GM06990 (cell line): ENCODE measurements around the gene GRIP2.
A peak's percentile ranks its signal among the peaks of the same experiment; 100 is the strongest.

Experiments used
- DNase-seq: peaks from one replicate; pipeline ENCODE4 v3.0.0-alpha.2; 2011; ENCODE audit not compliant: insufficient read length; ENCODE audit errors: extremely low read depth
- H3K27me3 ChIP-seq: replicated peaks from 2 replicates; pipeline ENCODE4 v1.6.0; 2011; ENCODE audit warnings: low read length; ENCODE audit not compliant: control insufficient read depth, insufficient read depth
- H3K36me3 ChIP-seq: 2 replicates; pipeline ENCODE4 v1.5.1; 2011; ENCODE audit warnings: low read length; ENCODE audit not compliant: control insufficient read depth, insufficient read depth
- H3K4me3 ChIP-seq: replicated peaks from 2 replicates; pipeline ENCODE4 v1.5.1; 2011; ENCODE audit warnings: low read depth, mild to moderate bottlenecking, control low read depth, low read length
- TF ChIP-seq, protein P1 (sequence below): IDR thresholded peaks from 2 replicates; pipeline ENCODE4 v1.5.1; 2011; ENCODE audit warnings: low read length, control low read depth, mild to moderate bottlenecking, inconsistent platforms; ENCODE audit not compliant: insufficient read depth, poor library complexity, severe bottlenecking

GRIP2 gene

DNA sequence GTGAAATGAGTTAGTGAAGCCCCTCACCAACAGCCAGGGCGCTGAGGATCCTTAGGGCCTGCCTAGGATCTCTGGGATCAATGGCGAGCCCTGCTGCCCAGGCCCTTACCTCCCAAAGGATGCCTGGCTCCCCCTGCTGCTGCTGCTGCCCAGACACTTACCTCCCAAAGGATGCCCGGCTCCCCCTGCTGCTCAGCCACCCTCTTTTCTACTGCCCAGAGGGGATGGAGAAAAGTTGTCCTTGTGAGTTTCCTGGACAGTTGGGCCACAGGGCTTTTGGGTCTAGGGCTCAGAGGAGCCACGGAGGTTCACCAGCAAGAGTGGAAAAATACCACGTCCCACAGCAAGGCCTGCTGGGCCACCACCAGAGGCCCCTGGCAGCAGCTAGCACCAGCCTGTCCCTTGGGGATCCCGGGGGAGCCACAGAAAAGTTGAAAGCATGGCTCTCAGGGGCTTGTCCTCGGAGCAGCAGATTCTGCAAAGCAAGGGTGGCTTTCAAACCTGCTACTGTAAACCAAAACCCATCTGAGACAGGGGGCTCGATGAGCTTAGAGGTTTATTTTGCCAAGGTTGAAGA is 78.3 kb downstream of the GRIP2 start:
- peaks cover 30% of the 10 kb centered on the region for H3K36me3 ChIP-seq
- no peak for DNase-seq

GRCh38 chr3:14461006-14461747 is 79.0 kb downstream of the GRIP2 start:
- TF ChIP-seq, protein P1, sequence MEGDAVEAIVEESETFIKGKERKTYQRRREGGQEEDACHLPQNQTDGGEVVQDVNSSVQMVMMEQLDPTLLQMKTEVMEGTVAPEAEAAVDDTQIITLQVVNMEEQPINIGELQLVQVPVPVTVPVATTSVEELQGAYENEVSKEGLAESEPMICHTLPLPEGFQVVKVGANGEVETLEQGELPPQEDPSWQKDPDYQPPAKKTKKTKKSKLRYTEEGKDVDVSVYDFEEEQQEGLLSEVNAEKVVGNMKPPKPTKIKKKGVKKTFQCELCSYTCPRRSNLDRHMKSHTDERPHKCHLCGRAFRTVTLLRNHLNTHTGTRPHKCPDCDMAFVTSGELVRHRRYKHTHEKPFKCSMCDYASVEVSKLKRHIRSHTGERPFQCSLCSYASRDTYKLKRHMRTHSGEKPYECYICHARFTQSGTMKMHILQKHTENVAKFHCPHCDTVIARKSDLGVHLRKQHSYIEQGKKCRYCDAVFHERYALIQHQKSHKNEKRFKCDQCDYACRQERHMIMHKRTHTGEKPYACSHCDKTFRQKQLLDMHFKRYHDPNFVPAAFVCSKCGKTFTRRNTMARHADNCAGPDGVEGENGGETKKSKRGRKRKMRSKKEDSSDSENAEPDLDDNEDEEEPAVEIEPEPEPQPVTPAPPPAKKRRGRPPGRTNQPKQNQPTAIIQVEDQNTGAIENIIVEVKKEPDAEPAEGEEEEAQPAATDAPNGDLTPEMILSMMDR = no peak
- Histone ChIP-seq H3K27me3 (no peaks in the 10 kb centered on the region), H3K36me3 (peaks cover 26% of the 10 kb centered on the region), H3K4me3 (no peak overlapping the region)
- no peak for DNase-seq

More for the DNA sequence above, 78.3 kb downstream of the GRIP2 start:
- TF ChIP-seq, protein P1 = peak; percentile 77
- Histone ChIP-seq H3K27me3 (no peaks in the 10 kb centered on the region), H3K4me3 (no peak overlapping the region)

DNA sequence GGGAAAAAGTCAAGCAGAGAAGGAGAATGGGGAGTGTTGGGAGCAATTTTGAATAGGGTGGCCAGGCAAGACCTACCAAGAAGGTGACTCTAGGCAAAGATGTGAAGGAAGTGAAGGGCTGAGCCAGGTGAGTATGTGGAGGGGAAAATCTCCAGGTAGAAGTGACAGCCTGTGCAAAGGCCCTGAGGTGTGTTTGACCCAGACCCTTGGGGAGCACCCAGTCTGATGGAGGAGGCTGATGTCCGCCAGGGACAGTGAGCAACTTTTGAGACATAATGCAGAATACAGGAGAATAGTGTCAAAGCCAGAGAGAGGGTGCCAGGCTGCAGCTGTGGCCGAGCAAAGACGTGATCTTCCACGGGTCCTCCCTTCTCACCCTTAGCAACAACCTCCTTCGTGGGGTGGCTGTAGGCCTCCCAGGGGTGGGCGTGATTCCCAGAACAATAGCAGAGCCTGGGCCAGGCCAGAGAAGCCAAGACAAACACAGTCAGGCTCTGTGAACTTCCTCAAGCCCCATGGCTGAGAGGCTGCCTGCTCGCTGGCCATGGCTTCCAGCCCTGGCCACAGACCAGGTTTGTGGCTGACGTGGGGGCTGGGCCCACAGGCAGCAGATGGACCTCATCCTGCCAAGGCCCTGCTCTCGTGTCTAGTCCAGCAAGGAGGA is 79.7 kb downstream of the GRIP2 start:
- H3K4me3 ChIP-seq = no peak overlapping the region
- TF ChIP-seq, protein P1 = no peak
- DNase-seq = no peak
- H3K27me3 ChIP-seq = no peaks in the 10 kb centered on the region
- H3K36me3 ChIP-seq = peaks cover 26% of the 10 kb centered on the region

- DNase-seq = no peak
- TF ChIP-seq, protein P1 = no peak
- Histone ChIP-seq H3K36me3 (peaks cover 26% of the 10 kb centered on the region), H3K4me3 (no peak overlapping the region), H3K27me3 (no peaks in the 10 kb centered on the region)
These were observed 80.4 kb downstream of the GRIP2 start for GRCh38 chr3:14459787-14460186.

GRCh38 chr3:14459384-14459783 is 80.8 kb downstream of the GRIP2 start:
- no peaks in the 10 kb centered on the region for H3K27me3 ChIP-seq
- TF ChIP-seq, protein P1 = no peak
- no peak for DNase-seq
- H3K36me3 ChIP-seq = peaks cover 24% of the 10 kb centered on the region
- no peak overlapping the region for H3K4me3 ChIP-seq
